Muscle layer of colon (tissue), 2 donors: ENCODE results near the gene CTSD.

ENCODE experiments used
- H3K27ac ChIP-seq: one replicate; pipeline ENCODE4 v1.7.0; 2013; ENCODE audit warnings: low read depth, mild to moderate bottlenecking, low read length, moderate library complexity
- H3K27me3 ChIP-seq, 2 donors: one replicate each; pipeline ENCODE4 v1.7.0; 2013; ENCODE audit warnings: low read length in 2 of 2, mild to moderate bottlenecking in 2 of 2; ENCODE audit not compliant: insufficient read depth in 2 of 2, control insufficient read depth in 1 of 2
- H3K36me3 ChIP-seq: one replicate; pipeline ENCODE4 v1.7.0; 2013; ENCODE audit warnings: mild to moderate bottlenecking, low read length; ENCODE audit not compliant: insufficient read depth
- H3K4me1 ChIP-seq: one replicate; pipeline ENCODE4 v1.7.0; 2013; ENCODE audit warnings: mild to moderate bottlenecking, low read length; ENCODE audit not compliant: insufficient read depth
- H3K4me3 ChIP-seq, 2 donors: one replicate each; pipeline ENCODE4 v1.7.0; 2013; ENCODE audit warnings: low read length in 2 of 2, low read depth in 1 of 2, mild to moderate bottlenecking in 1 of 2, moderate library complexity in 1 of 2
- H3K9ac ChIP-seq: one replicate; pipeline ENCODE4 v1.7.0; 2013; ENCODE audit warnings: low read length
- H3K9me3 ChIP-seq: one replicate; pipeline ENCODE4 v1.7.0; 2013; ENCODE audit warnings: mild to moderate bottlenecking, low read length
- donor health status: abdominal sarcoma.
- donor health status: Adenocarcinoma of cecum.

Gene CTSD

DNA sequence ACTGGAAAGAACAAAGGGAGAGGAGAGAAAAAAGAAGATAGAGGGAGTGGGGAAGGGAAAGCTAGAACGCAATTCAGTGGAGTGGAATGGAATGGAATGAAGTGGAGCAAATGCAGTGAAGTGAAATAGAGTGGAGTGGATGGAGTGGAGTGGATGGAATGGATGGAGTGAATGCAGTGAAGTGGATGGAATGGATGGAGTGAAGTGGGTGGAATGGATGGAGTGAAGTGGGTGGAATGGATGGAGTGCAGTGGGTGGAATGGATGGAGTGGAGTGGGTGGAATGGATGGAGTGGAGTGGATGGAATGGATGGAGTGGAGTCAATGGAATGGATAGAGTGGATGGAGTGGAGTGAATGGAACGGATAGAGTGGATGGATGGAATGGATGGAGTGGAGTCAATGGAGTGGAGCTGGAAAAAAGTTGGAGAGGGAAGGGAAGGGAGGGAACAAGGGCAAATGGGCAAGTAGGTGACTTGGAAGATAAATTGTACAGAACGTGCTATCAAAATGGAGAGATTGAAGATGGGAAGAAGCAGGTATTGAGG is 27.2 kb downstream of the CTSD start:
- Histone ChIP-seq H3K27ac (no peak overlapping the region), H3K27me3 (peaks cover 18 to 43% of the 10 kb centered on the region in 2 donors), H3K9ac (no peak overlapping the region), H3K9me3 (peaks cover 13% of the 10 kb centered on the region), H3K4me3 (no peak overlapping the region), H3K36me3 (no peaks in the 10 kb centered on the region), H3K4me1 (no peaks in the 10 kb centered on the region)

DNA sequence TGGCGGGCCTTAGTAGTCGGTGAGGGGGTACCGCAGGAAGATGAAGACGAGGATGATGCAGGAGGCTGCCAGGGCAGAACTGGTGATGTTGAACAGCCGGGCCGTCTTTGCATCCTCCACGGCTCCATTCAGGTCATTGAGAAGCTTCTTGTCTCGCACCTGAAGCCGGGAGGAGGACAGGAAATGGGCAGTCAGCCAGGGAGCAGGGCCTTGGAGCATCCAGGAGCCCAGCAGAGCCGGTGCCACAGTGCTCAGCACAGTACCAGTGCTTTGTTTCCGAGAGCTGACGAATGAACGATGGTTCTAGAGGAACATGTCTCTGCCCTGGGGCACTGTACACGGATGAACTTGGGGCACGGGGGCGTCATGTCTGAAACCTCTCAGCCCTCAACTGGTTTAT is 28.5 kb downstream of the CTSD start:
- Histone ChIP-seq H3K27ac (no peak overlapping the region), H3K9ac (no peak overlapping the region), H3K4me3 (no peak overlapping the region), H3K4me1 (no peaks in the 10 kb centered on the region), H3K36me3 (no peaks in the 10 kb centered on the region), H3K9me3 (peaks cover 13% of the 10 kb centered on the region), H3K27me3 (peaks cover 21 to 48% of the 10 kb centered on the region in 2 donors)

DNA sequence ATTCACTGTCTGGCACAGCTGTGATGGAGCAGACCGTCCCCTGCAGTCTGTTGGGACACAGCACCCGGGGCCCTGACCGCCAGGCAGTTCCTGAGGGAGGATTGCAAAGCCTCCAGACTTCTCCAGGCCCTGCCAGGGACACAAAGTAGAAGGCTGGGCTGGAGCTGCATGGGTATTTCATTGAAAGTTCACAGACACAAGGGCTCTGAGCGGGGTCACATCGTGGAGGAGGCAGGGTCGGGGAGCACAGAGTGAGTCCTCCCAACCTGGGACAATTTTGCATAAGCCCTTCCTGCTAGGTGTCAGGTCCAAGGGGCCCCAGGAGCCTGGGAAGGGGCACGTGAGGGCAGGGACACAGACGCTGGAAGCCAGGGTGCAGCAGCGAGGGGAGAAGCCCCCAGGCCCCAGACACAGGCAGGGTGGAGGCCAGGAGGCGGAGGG is 29.1 kb downstream of the CTSD start:
- no peaks in the 10 kb centered on the region for H3K4me1 ChIP-seq
- H3K4me3 ChIP-seq = no peak overlapping the region
- no peak overlapping the region for H3K9ac ChIP-seq
- H3K27me3 ChIP-seq = peaks cover 26 to 50% of the 10 kb centered on the region in 2 donors
- no peaks in the 10 kb centered on the region for H3K36me3 ChIP-seq
- no peak overlapping the region for H3K27ac ChIP-seq
- peaks cover 13% of the 10 kb centered on the region for H3K9me3 ChIP-seq

DNA sequence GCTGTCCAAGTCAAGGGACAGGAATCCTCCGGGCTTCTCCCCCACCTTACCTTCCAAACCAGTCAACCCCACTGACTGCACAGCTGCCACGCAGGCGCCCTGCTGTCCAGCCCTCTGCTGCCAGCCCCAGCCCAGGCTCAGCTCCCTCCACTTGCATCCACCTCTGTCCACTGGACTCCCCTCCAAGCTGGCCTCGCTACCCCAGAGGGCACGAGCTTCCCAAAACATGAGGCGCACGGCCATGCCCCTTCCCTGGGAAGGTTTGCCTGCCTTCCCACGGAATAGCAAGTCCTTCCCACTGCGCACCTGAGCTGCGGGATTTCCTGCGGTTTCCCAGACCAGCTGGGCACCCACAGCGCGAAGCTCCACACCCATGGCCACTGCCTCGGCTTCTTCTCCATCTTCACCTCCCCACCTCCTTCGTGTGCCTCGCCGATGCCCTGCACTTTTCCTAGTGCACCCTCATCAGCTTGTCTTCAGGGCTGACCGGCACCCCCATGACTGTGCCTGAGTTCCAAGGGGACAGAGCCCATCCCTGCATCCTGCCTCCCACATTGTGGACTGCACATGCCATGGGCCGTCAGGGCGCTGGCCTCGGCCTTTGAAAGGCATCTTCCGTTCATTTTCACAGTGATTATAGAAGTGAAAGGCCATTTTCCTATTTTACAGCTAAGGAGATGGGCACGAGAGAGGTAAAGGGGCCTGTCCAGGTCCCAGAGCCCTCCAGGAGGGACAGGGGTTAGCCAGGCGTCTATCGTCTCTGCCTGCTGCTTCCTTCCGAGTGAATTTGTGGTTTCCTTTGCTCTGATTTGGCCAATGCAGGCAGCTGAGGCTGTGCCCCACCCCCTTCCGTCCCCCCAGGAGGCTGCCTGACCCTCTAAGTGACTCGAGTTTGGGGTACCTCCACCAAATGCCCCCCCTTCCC is 29.7 kb downstream of the CTSD start:
- Histone ChIP-seq H3K27ac (no peak overlapping the region), H3K9me3 (peaks cover 13% of the 10 kb centered on the region), H3K4me3 (no peak overlapping the region), H3K36me3 (no peaks in the 10 kb centered on the region), H3K9ac (no peak overlapping the region), H3K4me1 (no peaks in the 10 kb centered on the region), H3K27me3 (peaks cover 26 to 57% of the 10 kb centered on the region in 2 donors)

DNA sequence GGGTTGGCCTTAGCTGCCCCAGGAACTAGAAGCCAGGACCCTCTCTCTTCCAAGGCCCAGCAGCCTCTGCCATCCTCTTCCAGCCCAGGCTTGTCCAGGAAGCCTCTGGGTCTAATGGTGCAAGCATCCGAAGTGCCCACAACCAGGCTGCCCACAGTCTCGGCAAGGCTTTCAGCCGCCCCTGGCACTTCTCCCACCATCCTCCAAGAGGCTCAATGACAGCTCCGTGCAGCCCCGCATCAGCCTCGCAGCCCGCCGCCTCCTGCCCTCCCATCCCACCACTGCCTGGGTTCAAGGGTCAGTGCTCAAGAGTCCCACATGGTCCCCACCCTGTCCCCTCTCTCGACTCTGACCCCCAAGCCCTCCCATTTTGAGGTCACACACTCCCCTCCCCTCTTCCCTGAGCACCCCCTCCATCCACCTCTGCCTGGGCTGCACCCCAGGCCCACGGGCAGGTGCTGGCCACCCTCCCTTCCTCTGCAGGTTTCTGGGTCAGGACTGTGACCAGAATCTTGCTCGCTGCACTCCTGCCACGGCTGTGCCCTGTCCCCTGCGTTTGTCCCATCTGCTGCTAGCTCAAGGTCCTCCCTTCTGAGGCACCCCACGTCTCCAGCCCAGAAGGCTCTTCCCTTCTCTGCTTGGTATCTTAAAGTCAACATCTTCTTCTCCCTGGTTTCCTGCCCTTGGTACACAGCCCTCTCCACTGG is 30.6 kb downstream of the CTSD start:
- Histone ChIP-seq H3K27me3 (peaks cover 22 to 58% of the 10 kb centered on the region in 2 donors), H3K4me3 (no peak overlapping the region), H3K36me3 (no peaks in the 10 kb centered on the region), H3K9ac (no peak overlapping the region), H3K27ac (no peak overlapping the region), H3K4me1 (no peaks in the 10 kb centered on the region), H3K9me3 (peaks cover 13% of the 10 kb centered on the region)

DNA sequence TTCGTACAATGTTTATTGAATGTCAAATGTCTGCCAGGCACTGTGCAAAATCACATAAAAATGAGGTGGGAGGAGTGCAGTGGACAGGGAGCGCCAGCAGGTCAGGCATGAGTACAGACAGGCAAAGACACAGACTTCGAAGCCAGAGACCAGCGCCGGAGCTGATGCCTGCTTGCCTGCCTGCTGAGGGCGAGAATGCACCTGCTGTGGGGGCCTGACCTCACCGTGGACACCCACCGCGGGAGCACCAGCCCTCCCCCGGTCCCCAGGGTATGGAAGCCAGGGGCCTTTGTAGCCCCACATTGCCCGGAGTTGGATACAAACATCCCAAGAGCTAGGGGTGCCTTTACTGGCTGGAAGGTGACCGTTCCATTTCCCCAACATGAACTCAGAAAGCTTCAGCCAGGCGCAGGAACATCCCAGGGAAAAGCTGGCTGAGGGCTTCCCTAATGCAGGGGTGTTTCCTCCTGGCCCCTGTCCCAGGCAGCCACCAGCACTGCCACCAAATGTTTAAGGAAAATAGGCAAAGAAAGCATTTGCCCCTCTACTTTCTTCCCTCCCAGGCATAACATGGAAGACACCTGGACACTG is 31.2 kb downstream of the CTSD start:
- peaks cover 19 to 58% of the 10 kb centered on the region in 2 donors for H3K27me3 ChIP-seq
- H3K4me3 ChIP-seq = no peak overlapping the region

DNA sequence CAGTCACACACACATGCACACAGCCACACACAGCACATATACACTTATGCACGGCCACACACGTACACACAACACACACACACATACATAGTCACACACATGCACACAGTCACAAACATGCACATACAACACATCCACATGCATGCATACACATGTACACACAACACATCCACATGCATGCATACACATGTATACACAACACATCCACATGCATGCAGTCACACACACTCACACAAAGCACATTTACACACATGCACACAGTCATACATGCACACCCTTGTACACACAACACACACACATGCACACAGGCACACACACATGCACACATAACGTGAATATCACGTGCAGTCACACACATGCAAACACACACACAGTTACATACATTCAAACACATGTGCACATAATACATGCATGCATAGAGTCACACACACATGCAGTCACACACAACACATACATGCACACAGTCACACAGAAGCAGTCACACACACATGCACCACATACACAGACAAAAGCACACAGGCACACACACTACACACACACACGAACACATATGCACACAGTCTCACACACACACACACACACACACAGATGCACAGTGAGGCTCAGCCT is 32.2 kb downstream of the CTSD start:
- H3K27ac ChIP-seq = no peak overlapping the region
- no peaks in the 10 kb centered on the region for H3K36me3 ChIP-seq
- no peak overlapping the region for H3K9ac ChIP-seq
- H3K4me3 ChIP-seq = no peak overlapping the region
- H3K9me3 ChIP-seq = peaks cover 6% of the 10 kb centered on the region
- H3K4me1 ChIP-seq = no peaks in the 10 kb centered on the region
- H3K27me3 ChIP-seq = peaks cover 19 to 58% of the 10 kb centered on the region in 2 donors

More for the DNA sequence above, 31.2 kb downstream of the CTSD start:
- H3K27ac ChIP-seq = no peak overlapping the region
- H3K4me1 ChIP-seq = no peaks in the 10 kb centered on the region
- H3K36me3 ChIP-seq = no peaks in the 10 kb centered on the region
- no peak overlapping the region for H3K9ac ChIP-seq
- peaks cover 13% of the 10 kb centered on the region for H3K9me3 ChIP-seq

DNA sequence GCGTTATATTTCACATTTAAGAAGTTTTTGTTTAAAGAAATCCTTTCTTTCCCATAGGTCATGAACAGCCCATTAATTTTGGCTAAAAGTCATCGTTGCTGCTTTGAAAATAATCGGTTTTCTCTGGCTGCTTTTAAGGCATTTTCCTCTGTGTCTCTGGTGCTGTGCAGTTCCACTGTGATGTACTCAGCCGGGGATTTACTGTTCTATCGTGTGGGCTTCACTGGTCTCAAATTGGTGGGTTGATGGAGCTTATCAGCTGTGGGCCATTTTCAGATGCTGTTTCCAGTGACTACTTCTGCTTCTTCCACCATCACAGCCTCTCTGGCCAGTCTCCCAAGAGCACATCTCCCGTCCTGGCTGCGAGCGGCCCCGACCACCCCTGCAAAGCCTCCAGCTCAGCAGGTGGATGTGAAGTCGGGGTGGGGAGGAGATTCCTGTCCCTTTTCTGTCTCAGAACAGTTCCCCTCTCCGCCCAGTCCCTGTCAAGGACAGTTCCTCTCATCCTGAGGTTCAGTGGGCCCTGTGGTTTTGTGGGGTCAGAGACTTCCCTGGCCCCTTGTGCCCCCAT is 33.6 kb downstream of the CTSD start:
- Histone ChIP-seq H3K4me3 (no peak overlapping the region), H3K36me3 (no peaks in the 10 kb centered on the region), H3K9me3 (no peaks in the 10 kb centered on the region), H3K4me1 (no peaks in the 10 kb centered on the region), H3K9ac (no peak overlapping the region), H3K27me3 (peaks cover 19 to 48% of the 10 kb centered on the region in 2 donors), H3K27ac (no peak overlapping the region)

DNA sequence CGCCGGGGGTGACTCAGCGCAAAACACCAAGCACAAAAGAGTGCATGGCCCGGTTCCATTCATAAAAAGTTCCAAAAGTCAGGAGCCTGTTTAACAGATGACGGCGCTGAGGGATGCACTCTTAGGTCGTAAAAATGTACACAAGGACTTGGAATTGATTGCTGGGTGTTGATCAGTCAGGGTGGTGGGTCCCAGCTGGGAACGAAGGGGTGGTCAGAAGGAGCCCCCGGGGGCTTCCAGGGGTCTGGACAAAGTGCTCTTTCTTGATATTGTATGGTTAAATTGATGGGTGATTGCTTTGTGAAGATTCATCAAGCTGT is 34.1 kb downstream of the CTSD start:
- no peaks in the 10 kb centered on the region for H3K4me1 ChIP-seq
- H3K36me3 ChIP-seq = no peaks in the 10 kb centered on the region
- H3K27ac ChIP-seq = no peak overlapping the region
- H3K4me3 ChIP-seq = no peak overlapping the region
- H3K9me3 ChIP-seq = no peaks in the 10 kb centered on the region
- H3K9ac ChIP-seq = no peak overlapping the region
- peaks cover 19 to 43% of the 10 kb centered on the region in 2 donors for H3K27me3 ChIP-seq

DNA sequence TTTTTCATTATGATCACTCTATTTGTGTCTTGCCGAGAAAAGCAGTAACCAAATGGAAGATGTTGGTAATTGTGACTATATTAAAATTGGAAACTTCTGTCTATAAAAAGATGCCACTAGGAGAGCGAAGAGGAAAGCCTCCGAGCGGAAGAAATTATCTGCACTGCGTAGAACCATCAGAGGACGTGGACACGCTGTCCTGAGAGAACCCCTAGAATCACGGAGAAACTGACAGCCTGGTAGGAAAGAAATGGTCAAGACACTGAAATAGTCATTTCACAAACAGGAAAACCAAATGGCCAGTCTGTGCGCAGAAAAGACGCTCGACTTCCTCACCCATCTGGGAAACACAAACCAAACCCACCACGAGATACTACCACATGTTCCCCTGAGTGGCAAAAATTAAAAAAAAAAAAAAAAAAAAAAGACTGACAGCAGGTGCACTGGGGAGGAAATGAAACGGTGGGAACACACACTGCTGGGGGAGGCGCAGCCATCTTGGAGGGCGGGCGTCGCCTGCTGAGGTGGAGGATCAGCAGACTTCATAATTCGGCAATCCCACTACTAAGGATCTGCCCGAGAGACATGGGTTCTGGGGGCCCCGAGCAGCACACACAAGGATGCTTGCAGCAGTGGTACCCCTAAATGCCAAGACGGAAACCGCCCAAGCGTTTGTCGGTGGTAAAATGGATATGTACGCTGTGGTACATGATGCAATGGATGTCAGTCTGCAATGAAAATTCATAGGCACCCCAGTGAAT is 34.6 kb downstream of the CTSD start:
- no peaks in the 10 kb centered on the region for H3K36me3 ChIP-seq
- peaks cover 15 to 37% of the 10 kb centered on the region in 2 donors for H3K27me3 ChIP-seq
- no peak overlapping the region for H3K9ac ChIP-seq
- H3K4me3 ChIP-seq = no peak overlapping the region
- no peak overlapping the region for H3K27ac ChIP-seq
- H3K4me1 ChIP-seq = no peaks in the 10 kb centered on the region
- H3K9me3 ChIP-seq = no peaks in the 10 kb centered on the region
